Measurements from ENCODE around the gene EPB41L2. TPM values are rescaled to one million over a fixed set of nuclear protein-coding genes. Genes with fewer than 3 reads are reported as not detected.

EPB41L2 gene
- total RNA-seq, 1 donor = 47.4 TPM

DNA sequence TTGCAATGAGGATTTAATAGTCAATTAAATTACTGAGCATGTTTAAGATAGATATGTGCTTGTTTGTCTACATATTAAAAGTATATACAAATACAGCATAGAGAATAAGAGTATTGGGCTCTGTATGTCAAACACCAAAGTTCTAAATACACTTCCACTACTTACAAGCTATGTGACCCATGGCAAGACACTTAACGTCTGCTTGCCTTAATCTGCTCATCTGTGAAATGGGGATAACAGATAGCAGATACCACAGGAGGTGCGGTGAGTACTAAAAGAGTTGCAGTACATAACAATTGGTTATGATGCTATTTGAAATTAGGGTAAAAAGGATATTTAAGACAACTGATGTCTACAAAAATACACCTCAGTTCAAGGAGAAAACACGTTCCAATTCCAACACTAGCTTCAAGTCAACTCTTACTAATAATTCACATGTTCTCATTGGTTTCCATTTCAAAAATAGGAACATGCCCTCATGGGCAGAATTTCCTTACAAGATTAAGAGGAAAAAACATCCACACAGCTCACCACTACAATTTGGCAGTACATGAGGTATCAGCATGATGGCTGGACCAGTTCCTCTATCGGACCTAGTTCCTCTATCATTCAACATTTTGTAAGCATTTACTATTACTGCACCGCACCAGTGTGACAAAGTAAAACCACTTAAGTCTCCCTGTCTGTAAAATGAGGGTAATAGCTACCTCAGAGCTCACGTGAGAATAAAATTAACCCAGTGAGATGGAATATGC lies 134.7 kb downstream of the EPB41L2 start:
- Histone ChIP-seq H4K20me1 (ENCODE audit: insufficient read depth, low read length) (peaks cover 8% of the 10 kb centered on the region), H3K27me3 (ENCODE audit: insufficient read depth, low read length) (no peaks in the 10 kb centered on the region), H3K9me3 (ENCODE audit: low read depth, low read length) (no peaks in the 10 kb centered on the region), H3K36me3 (ENCODE audit: insufficient read depth, low read length) (peaks cover 4% of the 10 kb centered on the region), H3K27ac (ENCODE audit: low read depth, low read length) (no peak overlapping the region), H3K4me1 (ENCODE audit: insufficient read depth, low read length) (peaks cover 16% of the 10 kb centered on the region), H2AFZ (ENCODE audit: low read length) (no peak overlapping the region), H3K79me2 (ENCODE audit: insufficient read depth, low read length) (peaks cover 22% of the 10 kb centered on the region), H3K4me3 (ENCODE audit: insufficient read depth, low read length) (peak overlapping the region; percentile 11), H3K4me2 (ENCODE audit: insufficient read depth, low read length) (peak overlapping the region; percentile 76)
- DNase-seq (ENCODE audit: insufficient read length, low spot score, missing footprints) = no peak
- TF ChIP-seq, protein P1, sequence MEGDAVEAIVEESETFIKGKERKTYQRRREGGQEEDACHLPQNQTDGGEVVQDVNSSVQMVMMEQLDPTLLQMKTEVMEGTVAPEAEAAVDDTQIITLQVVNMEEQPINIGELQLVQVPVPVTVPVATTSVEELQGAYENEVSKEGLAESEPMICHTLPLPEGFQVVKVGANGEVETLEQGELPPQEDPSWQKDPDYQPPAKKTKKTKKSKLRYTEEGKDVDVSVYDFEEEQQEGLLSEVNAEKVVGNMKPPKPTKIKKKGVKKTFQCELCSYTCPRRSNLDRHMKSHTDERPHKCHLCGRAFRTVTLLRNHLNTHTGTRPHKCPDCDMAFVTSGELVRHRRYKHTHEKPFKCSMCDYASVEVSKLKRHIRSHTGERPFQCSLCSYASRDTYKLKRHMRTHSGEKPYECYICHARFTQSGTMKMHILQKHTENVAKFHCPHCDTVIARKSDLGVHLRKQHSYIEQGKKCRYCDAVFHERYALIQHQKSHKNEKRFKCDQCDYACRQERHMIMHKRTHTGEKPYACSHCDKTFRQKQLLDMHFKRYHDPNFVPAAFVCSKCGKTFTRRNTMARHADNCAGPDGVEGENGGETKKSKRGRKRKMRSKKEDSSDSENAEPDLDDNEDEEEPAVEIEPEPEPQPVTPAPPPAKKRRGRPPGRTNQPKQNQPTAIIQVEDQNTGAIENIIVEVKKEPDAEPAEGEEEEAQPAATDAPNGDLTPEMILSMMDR (IDR thresholded peaks at IDR 0.05; ENCODE audit: extremely low read depth, low read depth, low read length) = no peak

DNA sequence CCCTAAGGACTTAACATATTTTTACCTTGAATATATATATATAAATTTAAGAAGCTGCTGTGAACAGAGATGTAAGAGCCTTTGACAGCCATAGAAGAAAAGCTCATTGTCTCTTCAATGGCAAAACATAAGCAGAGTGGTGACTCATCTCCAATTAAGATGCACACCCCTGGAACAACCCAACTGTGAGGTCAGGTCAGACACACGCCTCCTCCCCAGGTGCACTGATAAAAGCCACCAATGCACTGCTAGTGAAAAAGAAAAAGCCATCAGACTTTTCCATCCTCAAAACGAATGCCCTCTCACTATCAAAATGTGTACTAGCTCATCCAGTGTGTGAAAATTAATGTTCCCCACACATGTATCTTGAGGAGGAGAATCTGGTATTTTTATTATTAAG lies 135.7 kb downstream of the EPB41L2 start:
- TF ChIP-seq, protein P1 (IDR thresholded peaks at IDR 0.05; ENCODE audit: extremely low read depth, low read depth, low read length) = no peak
- peaks cover 4% of the 10 kb centered on the region for H3K36me3 ChIP-seq (ENCODE audit: insufficient read depth, low read length)

DNA sequence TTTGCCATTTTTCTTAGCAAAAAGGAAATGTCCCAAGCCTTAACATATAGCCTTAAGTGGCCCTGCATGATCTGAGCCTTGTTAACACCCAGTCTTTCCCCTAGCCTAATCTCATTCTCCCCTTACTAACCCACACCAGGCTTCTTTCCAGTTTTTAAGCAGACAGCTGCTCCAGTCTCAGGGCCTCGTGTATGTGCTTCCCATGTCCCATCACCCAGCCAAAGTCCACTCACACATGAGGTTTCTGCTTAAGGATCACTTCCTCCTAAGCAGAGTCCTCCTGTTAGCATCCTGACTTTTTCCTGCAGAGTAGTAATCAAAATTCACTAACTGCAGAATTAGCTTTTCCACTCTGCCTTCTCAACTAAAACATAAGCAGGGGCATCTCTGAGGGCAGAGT lies 139.7 kb downstream of the EPB41L2 start:
- Histone ChIP-seq H3K27me3 (ENCODE audit: insufficient read depth, low read length) (no peaks in the 10 kb centered on the region), H3K4me1 (ENCODE audit: insufficient read depth, low read length) (peaks cover under 1% of the 10 kb centered on the region), H4K20me1 (ENCODE audit: insufficient read depth, low read length) (peaks cover 5% of the 10 kb centered on the region), H3K4me2 (ENCODE audit: insufficient read depth, low read length) (no peak overlapping the region), H3K4me3 (ENCODE audit: insufficient read depth, low read length) (no peak overlapping the region), H3K36me3 (ENCODE audit: insufficient read depth, low read length) (peaks cover 4% of the 10 kb centered on the region), H3K27ac (ENCODE audit: low read depth, low read length) (no peak overlapping the region), H3K9me3 (ENCODE audit: low read depth, low read length) (no peaks in the 10 kb centered on the region), H3K79me2 (ENCODE audit: insufficient read depth, low read length) (peaks cover 11% of the 10 kb centered on the region), H2AFZ (ENCODE audit: low read length) (no peak overlapping the region)
- TF ChIP-seq, protein P1 (IDR thresholded peaks at IDR 0.05; ENCODE audit: extremely low read depth, low read depth, low read length) = no peak
- DNase-seq (ENCODE audit: insufficient read length, low spot score, missing footprints) = no peak

More for the DNA sequence above, 135.7 kb downstream of the EPB41L2 start:
- H3K27me3 ChIP-seq (ENCODE audit: insufficient read depth, low read length) = no peaks in the 10 kb centered on the region
- H4K20me1 ChIP-seq (ENCODE audit: insufficient read depth, low read length) = peaks cover 10% of the 10 kb centered on the region
- H3K4me1 ChIP-seq (ENCODE audit: insufficient read depth, low read length) = peaks cover 16% of the 10 kb centered on the region
- peaks cover 19% of the 10 kb centered on the region for H3K79me2 ChIP-seq (ENCODE audit: insufficient read depth, low read length)
- H3K4me3 ChIP-seq (ENCODE audit: insufficient read depth, low read length) = no peak overlapping the region
- H3K9me3 ChIP-seq (ENCODE audit: low read depth, low read length) = no peaks in the 10 kb centered on the region
- H2AFZ ChIP-seq (ENCODE audit: low read length) = no peak overlapping the region
- DNase-seq (ENCODE audit: insufficient read length, low spot score, missing footprints) = no peak
- H3K4me2 ChIP-seq (ENCODE audit: insufficient read depth, low read length) = no peak overlapping the region
- H3K27ac ChIP-seq (ENCODE audit: low read depth, low read length) = no peak overlapping the region

DNA sequence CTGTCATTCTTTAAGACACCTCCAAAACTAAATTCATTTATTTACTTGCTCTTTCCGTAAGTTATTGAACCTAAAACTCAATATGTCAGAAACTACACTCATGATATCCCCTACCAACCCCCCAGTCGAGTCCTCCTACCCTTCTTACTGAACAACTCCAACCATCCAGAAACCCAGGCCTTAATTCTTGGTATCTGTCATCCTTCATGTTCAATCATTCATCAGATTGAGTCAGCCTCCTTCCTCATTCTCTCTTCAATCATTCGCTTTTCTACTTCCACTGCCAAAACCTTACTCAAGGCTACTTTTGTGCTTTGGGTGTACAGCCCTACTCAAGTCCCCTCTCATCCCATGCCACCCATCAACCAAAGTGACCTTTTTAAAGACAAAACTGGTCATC lies 140.1 kb downstream of the EPB41L2 start:
- Histone ChIP-seq H3K4me3 (ENCODE audit: insufficient read depth, low read length) (no peak overlapping the region), H3K27me3 (ENCODE audit: insufficient read depth, low read length) (no peaks in the 10 kb centered on the region), H3K36me3 (ENCODE audit: insufficient read depth, low read length) (peaks cover 4% of the 10 kb centered on the region), H3K4me1 (ENCODE audit: insufficient read depth, low read length) (no peaks in the 10 kb centered on the region), H3K9me3 (ENCODE audit: low read depth, low read length) (no peaks in the 10 kb centered on the region), H3K4me2 (ENCODE audit: insufficient read depth, low read length) (no peak overlapping the region), H2AFZ (ENCODE audit: low read length) (no peak overlapping the region), H4K20me1 (ENCODE audit: insufficient read depth, low read length) (peaks cover 5% of the 10 kb centered on the region), H3K27ac (ENCODE audit: low read depth, low read length) (no peak overlapping the region), H3K79me2 (ENCODE audit: insufficient read depth, low read length) (peaks cover 8% of the 10 kb centered on the region)
- TF ChIP-seq, protein P1 (IDR thresholded peaks at IDR 0.05; ENCODE audit: extremely low read depth, low read depth, low read length) = no peak
- DNase-seq (ENCODE audit: insufficient read length, low spot score, missing footprints) = no peak

All from osteoblast (primary cell).